ENCODE data around the gene PLXND1.

PLXND1 gene

DNA sequence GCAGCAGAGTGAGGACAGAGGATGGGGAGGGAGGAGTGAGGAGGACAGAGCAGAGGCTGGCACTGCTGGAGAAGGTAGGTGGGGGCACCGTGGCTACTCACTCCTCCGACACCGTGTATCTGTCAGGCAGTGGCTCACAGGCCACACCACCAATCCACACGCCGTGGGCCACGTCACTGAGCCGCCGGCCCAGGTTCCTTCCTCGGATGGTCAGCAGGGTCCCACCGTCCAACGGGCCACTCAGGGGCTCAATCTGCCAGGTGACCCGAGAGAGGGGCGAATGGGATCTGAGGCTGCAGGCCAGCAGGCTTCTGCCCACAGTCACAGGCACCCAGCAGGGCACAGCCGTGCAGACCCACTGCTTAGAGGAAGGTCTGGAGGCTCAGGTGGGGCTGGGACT lies 33.0 kb downstream of the PLXND1 start:
- H3K4me2 ChIP-seq (ENCODE audit: insufficient read depth, low read length): no peak overlapping the region
- H3K9ac ChIP-seq (ENCODE audit: low read depth, low read length): no peak overlapping the region

DNA sequence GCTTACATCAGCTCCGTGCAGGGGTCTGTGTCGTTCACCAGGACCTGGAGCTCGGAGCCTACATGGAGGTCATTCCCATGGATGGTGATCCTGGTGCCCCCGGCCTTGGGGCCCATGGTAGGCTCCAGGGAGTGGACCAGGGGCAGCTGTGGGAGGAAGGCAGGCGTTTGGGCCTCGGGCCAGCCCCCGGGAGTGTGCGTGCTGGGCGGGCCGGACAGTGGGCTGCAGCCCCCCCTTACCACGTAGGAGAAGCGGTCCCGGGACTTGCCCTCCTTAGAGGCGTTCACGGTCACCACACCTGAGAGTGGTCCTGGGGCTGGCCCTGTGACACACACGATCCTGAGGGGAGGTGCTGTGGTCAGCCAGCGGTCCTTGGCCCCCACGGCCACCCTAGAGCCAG lies 33.9 kb downstream of the PLXND1 start:
- Histone ChIP-seq H3K9me3 (ENCODE audit: insufficient read depth, low read length, severe bottlenecking) (no peaks in the 10 kb centered on the region), H3K4me2 (ENCODE audit: insufficient read depth, low read length) (no peak overlapping the region), H2AFZ (ENCODE audit: low read depth, low read length) (no peak overlapping the region), H3K4me3 (ENCODE audit: low read depth in 1 of 2, low read length in 2 of 2) (no peak overlapping the region), H3K27ac (ENCODE audit: low read length) (no peak overlapping the region), H3K36me3 (ENCODE audit: insufficient read depth, low read length) (peaks cover 99% of the 10 kb centered on the region), H3K4me1 (ENCODE audit: insufficient read depth, low read length) (peaks cover 14% of the 10 kb centered on the region), H3K79me2 (ENCODE audit: insufficient read depth, low read length) (no peaks in the 10 kb centered on the region), H3K9ac (ENCODE audit: low read depth, low read length) (no peak overlapping the region), H4K20me1 (ENCODE audit: insufficient read depth, low read length) (peaks cover 48% of the 10 kb centered on the region), H3K27me3 (ENCODE audit: insufficient read depth, low read length, poor library complexity) (no peaks in the 10 kb centered on the region)
- no peak for DNase-seq
- no peak for TF ChIP-seq EZH2 (IDR thresholded peaks at IDR 0.05; ENCODE audit: borderline replicate concordance, low read depth, low read length, severe bottlenecking)
- TF ChIP-seq, protein P1, sequence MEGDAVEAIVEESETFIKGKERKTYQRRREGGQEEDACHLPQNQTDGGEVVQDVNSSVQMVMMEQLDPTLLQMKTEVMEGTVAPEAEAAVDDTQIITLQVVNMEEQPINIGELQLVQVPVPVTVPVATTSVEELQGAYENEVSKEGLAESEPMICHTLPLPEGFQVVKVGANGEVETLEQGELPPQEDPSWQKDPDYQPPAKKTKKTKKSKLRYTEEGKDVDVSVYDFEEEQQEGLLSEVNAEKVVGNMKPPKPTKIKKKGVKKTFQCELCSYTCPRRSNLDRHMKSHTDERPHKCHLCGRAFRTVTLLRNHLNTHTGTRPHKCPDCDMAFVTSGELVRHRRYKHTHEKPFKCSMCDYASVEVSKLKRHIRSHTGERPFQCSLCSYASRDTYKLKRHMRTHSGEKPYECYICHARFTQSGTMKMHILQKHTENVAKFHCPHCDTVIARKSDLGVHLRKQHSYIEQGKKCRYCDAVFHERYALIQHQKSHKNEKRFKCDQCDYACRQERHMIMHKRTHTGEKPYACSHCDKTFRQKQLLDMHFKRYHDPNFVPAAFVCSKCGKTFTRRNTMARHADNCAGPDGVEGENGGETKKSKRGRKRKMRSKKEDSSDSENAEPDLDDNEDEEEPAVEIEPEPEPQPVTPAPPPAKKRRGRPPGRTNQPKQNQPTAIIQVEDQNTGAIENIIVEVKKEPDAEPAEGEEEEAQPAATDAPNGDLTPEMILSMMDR (IDR thresholded peaks at IDR 0.05; ENCODE audit: borderline replicate concordance, extremely low read depth, low read length, poor library complexity, severe bottlenecking): no peak
- no peak for ATAC-seq (ENCODE audit: insufficient read depth, low read depth)

More for the DNA sequence above, 33.0 kb downstream of the PLXND1 start:
- Histone ChIP-seq H3K27ac (ENCODE audit: low read length) (peak overlapping the region; percentile 22; the same call in 1 of the 2 replicates), H3K27me3 (ENCODE audit: insufficient read depth, low read length, poor library complexity) (no peaks in the 10 kb centered on the region), H3K9me3 (ENCODE audit: insufficient read depth, low read length, severe bottlenecking) (no peaks in the 10 kb centered on the region), H3K4me3 (ENCODE audit: low read depth in 1 of 2, low read length in 2 of 2) (no peak overlapping the region), H3K4me1 (ENCODE audit: insufficient read depth, low read length) (peaks cover 22% of the 10 kb centered on the region), H3K79me2 (ENCODE audit: insufficient read depth, low read length) (no peaks in the 10 kb centered on the region), H2AFZ (ENCODE audit: low read depth, low read length) (no peak overlapping the region), H4K20me1 (ENCODE audit: insufficient read depth, low read length) (peaks cover 54% of the 10 kb centered on the region), H3K36me3 (ENCODE audit: insufficient read depth, low read length) (peaks cover 100% of the 10 kb centered on the region)
- TF ChIP-seq EZH2 (IDR thresholded peaks at IDR 0.05; ENCODE audit: borderline replicate concordance, low read depth, low read length, severe bottlenecking): no peak
- TF ChIP-seq, protein P1 (IDR thresholded peaks at IDR 0.05; ENCODE audit: borderline replicate concordance, extremely low read depth, low read length, poor library complexity, severe bottlenecking): no peak
- DNase-seq (no peak), ATAC-seq (ENCODE audit: insufficient read depth, low read depth) (no peak)

DNA sequence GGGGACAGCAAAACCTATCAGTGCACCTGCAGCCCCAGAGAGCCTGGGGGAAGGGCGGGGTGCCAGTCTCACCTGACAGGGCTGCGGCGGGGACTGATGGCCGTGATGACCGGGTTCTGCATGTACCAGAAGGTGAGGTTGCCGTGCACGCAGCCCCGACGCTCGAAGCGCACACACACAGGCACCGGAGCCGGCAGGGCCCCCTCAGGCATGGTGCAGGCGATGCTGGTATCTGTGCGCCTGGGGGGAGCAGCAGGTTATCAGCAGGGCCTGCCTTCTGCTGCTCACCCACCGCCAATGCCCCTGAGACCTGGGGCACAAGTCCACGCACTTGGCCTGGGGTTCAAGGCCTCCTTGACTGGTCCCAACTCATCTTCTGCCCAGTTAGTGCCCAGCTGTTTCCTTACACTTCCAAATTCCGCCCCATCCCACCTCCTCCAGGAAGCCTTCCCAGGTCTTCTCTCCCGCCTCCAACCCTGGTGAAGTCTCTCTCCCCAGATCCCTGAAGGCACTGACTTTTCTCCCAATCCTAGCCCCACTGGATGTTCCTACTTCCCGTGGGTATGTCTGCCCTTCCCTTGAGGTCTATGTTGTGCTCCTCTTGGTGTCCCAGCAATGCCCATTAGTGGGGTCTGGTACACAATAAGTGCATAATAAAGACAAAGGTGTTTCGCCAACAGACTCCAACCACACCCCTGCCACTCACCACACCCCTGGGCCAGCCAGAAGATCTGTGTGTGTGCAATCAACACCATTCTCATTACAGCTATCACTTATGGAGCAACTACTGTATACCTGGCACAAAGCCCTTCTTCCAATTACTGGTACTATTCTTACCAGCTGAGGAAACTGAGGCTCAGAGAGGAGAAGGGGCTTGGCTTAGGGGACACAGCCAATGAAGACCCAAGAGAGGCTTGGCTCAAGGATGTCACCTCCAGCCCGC lies 34.6 kb downstream of the PLXND1 start:
- no peak overlapping the region for H2AFZ ChIP-seq (ENCODE audit: low read depth, low read length)
- ATAC-seq (ENCODE audit: insufficient read depth, low read depth): no peak
- no peaks in the 10 kb centered on the region for H3K9me3 ChIP-seq (ENCODE audit: insufficient read depth, low read length, severe bottlenecking)
- peaks cover 6% of the 10 kb centered on the region for H3K4me1 ChIP-seq (ENCODE audit: insufficient read depth, low read length)
- H4K20me1 ChIP-seq (ENCODE audit: insufficient read depth, low read length): peaks cover 48% of the 10 kb centered on the region
- H3K4me2 ChIP-seq (ENCODE audit: insufficient read depth, low read length): no peak overlapping the region
- no peak overlapping the region for H3K4me3 ChIP-seq (ENCODE audit: low read depth in 1 of 2, low read length in 2 of 2)
- H3K27me3 ChIP-seq (ENCODE audit: insufficient read depth, low read length, poor library complexity): no peaks in the 10 kb centered on the region
- no peaks in the 10 kb centered on the region for H3K79me2 ChIP-seq (ENCODE audit: insufficient read depth, low read length)
- no peak for DNase-seq
- H3K9ac ChIP-seq (ENCODE audit: low read depth, low read length): no peak overlapping the region
- peaks cover 99% of the 10 kb centered on the region for H3K36me3 ChIP-seq (ENCODE audit: insufficient read depth, low read length)
- no peak for TF ChIP-seq EZH2 (IDR thresholded peaks at IDR 0.05; ENCODE audit: borderline replicate concordance, low read depth, low read length, severe bottlenecking)
- TF ChIP-seq, protein P1 (IDR thresholded peaks at IDR 0.05; ENCODE audit: borderline replicate concordance, extremely low read depth, low read length, poor library complexity, severe bottlenecking): no peak
- no peak overlapping the region for H3K27ac ChIP-seq (ENCODE audit: low read length)
